Large intestine (tissue), 3 donors: Measurements from ENCODE around the gene VGLL1. TPM values are rescaled to one million over a fixed set of nuclear protein-coding genes. Genes with fewer than 3 reads are reported as not detected.
A peak's percentile ranks its signal among the peaks of the same experiment; 100 is the strongest.

Source experiments
- DNase-seq, 2 donors: peaks; one replicate each; pipeline versions ENCODE4 v3.0.0 to v3.0.0-alpha.2; 2013
- H3K27ac ChIP-seq: one replicate; pipeline ENCODE4 v1.5.1; 2013; ENCODE audit warnings: low read length
- H3K27me3 ChIP-seq: 2 replicates; pipeline ENCODE4 v1.6.1; 2013; ENCODE audit warnings: low read length; ENCODE audit not compliant: control insufficient read depth, insufficient read depth
- H3K36me3 ChIP-seq: 2 replicates; pipeline ENCODE4 v1.6.1; 2013; ENCODE audit warnings: low read length; ENCODE audit not compliant: control insufficient read depth, insufficient read depth
- H3K4me1 ChIP-seq: one replicate; pipeline ENCODE4 v1.6.1; 2013; ENCODE audit warnings: low read length; ENCODE audit not compliant: control insufficient read depth, insufficient read depth
- H3K4me3 ChIP-seq: one replicate; pipeline ENCODE4 v1.5.1; 2013; ENCODE audit warnings: low read length
- H3K9me3 ChIP-seq: one replicate; pipeline ENCODE4 v1.6.1; 2013; ENCODE audit warnings: mild to moderate bottlenecking, low read depth, low read length, moderate library complexity; ENCODE audit not compliant: control insufficient read depth
- WGBS: methylation state at CpG from one replicate; pipeline ENCODE4 v1.1.5; 2013; ENCODE audit warnings: low lambda C conversion rate; ENCODE audit not compliant: insufficient coverage; 5-methylcytosine and 5-hydroxymethylcytosine counted together
- polyA plus RNA-seq: library from polyadenylated mRNA; unstranded; fragments of 120-200 nt; gene quantifications from one replicate; pipeline ENCODE4 v1.2.1, GENCODE V29; 2013

Gene VGLL1
- polyA plus RNA-seq, 1 donor: not detected

- H3K27me3 ChIP-seq: no peaks in the 10 kb centered on the region
- H3K27ac ChIP-seq: no peak overlapping the region
- no peak for DNase-seq
- H3K4me3 ChIP-seq: no peak overlapping the region
- no peaks in the 10 kb centered on the region for H3K4me1 ChIP-seq
- no peaks in the 10 kb centered on the region for H3K36me3 ChIP-seq
- H3K9me3 ChIP-seq: no peaks in the 10 kb centered on the region
These were observed 8.2 kb upstream of the VGLL1 start for GRCh38 chrX:136523770-136524169.

- DNase-seq: peak; percentile 11 to 17
- H3K9me3 ChIP-seq: no peaks in the 10 kb centered on the region
- no peaks in the 10 kb centered on the region for H3K4me1 ChIP-seq
- H3K27ac ChIP-seq: no peak overlapping the region
- H3K27me3 ChIP-seq: no peaks in the 10 kb centered on the region
- no peaks in the 10 kb centered on the region for H3K36me3 ChIP-seq
- no CpG with 5 or more reads among the region's 2 CpGs for WGBS
- no peak overlapping the region for H3K4me3 ChIP-seq
These were observed 6.0 kb upstream of the VGLL1 start for GRCh38 chrX:136525738-136526606.

GRCh38 chrX:136528645-136529315 is 3.2 kb upstream of the VGLL1 start:
- no peaks in the 10 kb centered on the region for H3K4me1 ChIP-seq
- H3K9me3 ChIP-seq: no peaks in the 10 kb centered on the region
- H3K36me3 ChIP-seq: no peaks in the 10 kb centered on the region
- WGBS: no CpG with 5 or more reads among the region's 8 CpGs
- H3K27ac ChIP-seq: no peak overlapping the region
- DNase-seq: no peak
- no peak overlapping the region for H3K4me3 ChIP-seq
- no peaks in the 10 kb centered on the region for H3K27me3 ChIP-seq

GRCh38 chrX:136529795-136530194 is 2.2 kb upstream of the VGLL1 start:
- Histone ChIP-seq H3K4me1 (no peaks in the 10 kb centered on the region), H3K27ac (no peak overlapping the region), H3K4me3 (no peak overlapping the region), H3K27me3 (no peaks in the 10 kb centered on the region), H3K9me3 (no peaks in the 10 kb centered on the region), H3K36me3 (no peaks in the 10 kb centered on the region)
- WGBS: no CpG with 5 or more reads among the region's 2 CpGs
- DNase-seq: no peak

- no CpG with 5 or more reads among the region's 2 CpGs for WGBS
- no peak for DNase-seq
- Histone ChIP-seq H3K36me3 (no peaks in the 10 kb centered on the region), H3K4me3 (no peak overlapping the region), H3K27ac (no peak overlapping the region), H3K9me3 (no peaks in the 10 kb centered on the region), H3K27me3 (no peaks in the 10 kb centered on the region), H3K4me1 (no peaks in the 10 kb centered on the region)
These were observed 2.1 kb downstream of the VGLL1 start for GRCh38 chrX:136534131-136534530.

- Histone ChIP-seq H3K27me3 (no peaks in the 10 kb centered on the region), H3K36me3 (no peaks in the 10 kb centered on the region), H3K4me3 (no peak overlapping the region), H3K27ac (no peak overlapping the region), H3K9me3 (no peaks in the 10 kb centered on the region), H3K4me1 (no peaks in the 10 kb centered on the region)
- no peak for DNase-seq
- no CpG with 5 or more reads among the region's 2 CpGs for WGBS
These were observed 6.8 kb downstream of the VGLL1 start for GRCh38 chrX:136538811-136539210.

- Histone ChIP-seq H3K27me3 (no peaks in the 10 kb centered on the region), H3K4me1 (no peaks in the 10 kb centered on the region), H3K9me3 (no peaks in the 10 kb centered on the region), H3K4me3 (no peak overlapping the region), H3K36me3 (no peaks in the 10 kb centered on the region), H3K27ac (no peak overlapping the region)
- no peak for DNase-seq
- whole genome bisulfite sequencing: no CpG with 5 or more reads among the region's 5 CpGs
These were observed 8.2 kb downstream of the VGLL1 start for GRCh38 chrX:136540226-136540625.

GRCh38 chrX:136541294-136541693 is 9.3 kb downstream of the VGLL1 start:
- DNase-seq: no peak
- Histone ChIP-seq H3K4me3 (no peak overlapping the region), H3K4me1 (no peaks in the 10 kb centered on the region), H3K36me3 (no peaks in the 10 kb centered on the region), H3K27ac (no peak overlapping the region), H3K9me3 (no peaks in the 10 kb centered on the region), H3K27me3 (no peaks in the 10 kb centered on the region)
- no CpG with 5 or more reads among the region's 3 CpGs for WGBS

- H3K4me3 ChIP-seq: no peak overlapping the region
- H3K27me3 ChIP-seq: no peaks in the 10 kb centered on the region
- no peaks in the 10 kb centered on the region for H3K9me3 ChIP-seq
- no peak for DNase-seq
- no peaks in the 10 kb centered on the region for H3K36me3 ChIP-seq
- no peaks in the 10 kb centered on the region for H3K4me1 ChIP-seq
- no peak overlapping the region for H3K27ac ChIP-seq
- 100% methylated on average over 1 of the region's 7 CpGs for WGBS
These were observed 10.3 kb downstream of the VGLL1 start for GRCh38 chrX:136542281-136542680.

GRCh38 chrX:136546371-136546781 is 14.4 kb downstream of the VGLL1 start:
- H3K27me3 ChIP-seq: no peaks in the 10 kb centered on the region
- no CpG with 5 or more reads among the region's 3 CpGs for WGBS
- no peaks in the 10 kb centered on the region for H3K4me1 ChIP-seq
- H3K36me3 ChIP-seq: no peaks in the 10 kb centered on the region
- DNase-seq: no peak
- H3K9me3 ChIP-seq: no peaks in the 10 kb centered on the region
- H3K4me3 ChIP-seq: no peak overlapping the region
- no peak overlapping the region for H3K27ac ChIP-seq
